WTC11 (cell line): ENCODE measurements around the gene LRRIQ4. TPM values are rescaled to one million over a fixed set of nuclear protein-coding genes. Genes with fewer than 3 reads are reported as not detected.

Experiments
- CBFB ChIP-seq: sonication (generic); formaldehyde crosslinking; IDR thresholded peaks from 2 replicates; pipeline ENCODE4 v1.8.1; 2022; ENCODE audit warnings: mild to moderate bottlenecking, low read depth, missing genetic modification reagents
- CREB1 ChIP-seq: sonication (generic); formaldehyde crosslinking; IDR thresholded peaks from 2 replicates; pipeline ENCODE4 v1.8.0; 2023; ENCODE audit warnings: mild to moderate bottlenecking, missing genetic modification reagents
- E2F5 ChIP-seq: sonication (generic); formaldehyde crosslinking; IDR thresholded peaks from 2 replicates; pipeline ENCODE4 v1.8.1; 2022; ENCODE audit warnings: mild to moderate bottlenecking, moderate library complexity, missing genetic modification reagents
- EMX1 ChIP-seq: fragments of 250-450 bp; sonication (Bioruptor Pico); IDR thresholded peaks from 2 replicates; pipeline ENCODE4 v1.8.0; 2021; ENCODE audit warnings: mild to moderate bottlenecking
- ESRRA ChIP-seq: sonication (generic); formaldehyde crosslinking; IDR thresholded peaks from 2 replicates; pipeline ENCODE4 v1.8.1; 2022; ENCODE audit warnings: mild to moderate bottlenecking, missing genetic modification reagents, borderline replicate concordance
- GABPB1 ChIP-seq: sonication (generic); formaldehyde crosslinking; IDR thresholded peaks from 2 replicates; pipeline ENCODE4 v1.8.1; 2023; ENCODE audit warnings: mild to moderate bottlenecking, missing genetic modification reagents
- HMGA2 ChIP-seq: fragments of 250-450 bp; sonication (Bioruptor Pico); IDR thresholded peaks from 2 replicates; pipeline ENCODE4 v1.4.0; 2021; ENCODE audit warnings: mild to moderate bottlenecking, moderate library complexity
- IRF2 ChIP-seq: sonication (generic); formaldehyde crosslinking; IDR thresholded peaks from 2 replicates; pipeline ENCODE4 v1.8.0; 2022; ENCODE audit warnings: low read depth, missing genetic modification reagents, borderline replicate concordance
- MYBL2 ChIP-seq: sonication (generic); formaldehyde crosslinking; IDR thresholded peaks from 2 replicates; pipeline ENCODE4 v1.8.1; 2023; ENCODE audit warnings: mild to moderate bottlenecking, moderate library complexity, missing genetic modification reagents
- NFATC4 ChIP-seq: fragments of 250-450 bp; sonication (Bioruptor Pico); IDR thresholded peaks from 2 replicates; pipeline ENCODE4 v1.9.0; 2021; ENCODE audit warnings: mild to moderate bottlenecking
- NFYB ChIP-seq: sonication (generic); formaldehyde crosslinking; conservative IDR thresholded peaks from 2 replicates; pipeline ENCODE4 v1.8.0; 2022; ENCODE audit warnings: low read depth, missing genetic modification reagents
- OVOL2 ChIP-seq: fragments of 250-450 bp; sonication (Bioruptor Pico); IDR thresholded peaks from 2 replicates; pipeline ENCODE4 v1.9.0; 2021; ENCODE audit warnings: mild to moderate bottlenecking, borderline replicate concordance
- RELA ChIP-seq: sonication (generic); formaldehyde crosslinking; IDR thresholded peaks from 2 replicates; pipeline ENCODE4 v1.8.1; 2022; ENCODE audit warnings: missing genetic modification reagents, mild to moderate bottlenecking, borderline replicate concordance
- SMAD4 ChIP-seq: sonication (generic); formaldehyde crosslinking; IDR thresholded peaks from 2 replicates; pipeline ENCODE4 v1.8.0; 2022; ENCODE audit warnings: mild to moderate bottlenecking, missing genetic modification reagents
- TEAD1 ChIP-seq: sonication (generic); formaldehyde crosslinking; IDR thresholded peaks from 2 replicates; pipeline ENCODE4 v1.8.0; 2022; ENCODE audit warnings: mild to moderate bottlenecking, missing genetic modification reagents
- TP53 ChIP-seq: sonication (generic); formaldehyde crosslinking; IDR thresholded peaks from 2 replicates; pipeline ENCODE4 v1.8.1; 2023; ENCODE audit warnings: mild to moderate bottlenecking, missing genetic modification reagents
- ZBTB43 ChIP-seq: sonication (generic); formaldehyde crosslinking; IDR thresholded peaks from 2 replicates; pipeline ENCODE4 v1.8.1; 2023; ENCODE audit warnings: mild to moderate bottlenecking, missing genetic modification reagents
- ZNF138 ChIP-seq: sonication (generic); formaldehyde crosslinking; conservative IDR thresholded peaks from 2 replicates; pipeline ENCODE4 v1.8.1; 2022; ENCODE audit warnings: mild to moderate bottlenecking, moderate library complexity, missing genetic modification reagents
- ZNF219 ChIP-seq: sonication (generic); formaldehyde crosslinking; IDR thresholded peaks from 2 replicates; pipeline ENCODE4 v1.8.0; 2023; ENCODE audit warnings: missing genetic modification reagents, mild to moderate bottlenecking, borderline replicate concordance
- ZNF281 ChIP-seq: sonication (generic); formaldehyde crosslinking; IDR thresholded peaks from 2 replicates; pipeline ENCODE4 v1.8.0; 2023; ENCODE audit warnings: mild to moderate bottlenecking, missing genetic modification reagents
- ZNF425 ChIP-seq: fragments of 250-450 bp; sonication (Bioruptor Pico); conservative IDR thresholded peaks from 2 replicates; pipeline ENCODE4 v1.9.0; 2021; ENCODE audit warnings: mild to moderate bottlenecking
- ZNF532 ChIP-seq: fragments of 250-450 bp; sonication (Bioruptor Pico); IDR thresholded peaks from 2 replicates; pipeline ENCODE4 v1.9.0; 2021; ENCODE audit warnings: mild to moderate bottlenecking, borderline replicate concordance
- total RNA-seq: library from RNA; stranded (reverse); gene quantifications from 3 replicates; pipeline ENCODE4 v1.2.3, GENCODE V29; 2021
- TF ChIP-seq, protein P1 (sequence below): sonication (generic); formaldehyde crosslinking; IDR thresholded peaks from 2 replicates; pipeline ENCODE4 v1.8.1; 2023; ENCODE audit warnings: mild to moderate bottlenecking, missing genetic modification reagents, moderate library complexity
- TF ChIP-seq, protein P2 (sequence below): sonication (generic); formaldehyde crosslinking; IDR thresholded peaks from 2 replicates; pipeline ENCODE4 v1.8.1; 2023; ENCODE audit warnings: mild to moderate bottlenecking, missing genetic modification reagents, moderate library complexity
- TF ChIP-seq, protein P3 (sequence below): sonication (generic); formaldehyde crosslinking; IDR thresholded peaks from 2 replicates; pipeline ENCODE4 v1.8.0; 2022; ENCODE audit warnings: mild to moderate bottlenecking, missing genetic modification reagents

Gene LRRIQ4
- total RNA-seq, 1 experiment from 2014 or later: 0.09 TPM

GRCh38 chr3:169764882-169765612 lies 47.6 kb upstream of the LRRIQ4 start, which contains the start of gene TERC (continued):
- TF ChIP-seq ZBTB43 (CRISPR knock-in tag): no peak
- TF ChIP-seq EMX1 (CRISPR knock-in tag): peak; percentile 81
- TF ChIP-seq, protein P1, sequence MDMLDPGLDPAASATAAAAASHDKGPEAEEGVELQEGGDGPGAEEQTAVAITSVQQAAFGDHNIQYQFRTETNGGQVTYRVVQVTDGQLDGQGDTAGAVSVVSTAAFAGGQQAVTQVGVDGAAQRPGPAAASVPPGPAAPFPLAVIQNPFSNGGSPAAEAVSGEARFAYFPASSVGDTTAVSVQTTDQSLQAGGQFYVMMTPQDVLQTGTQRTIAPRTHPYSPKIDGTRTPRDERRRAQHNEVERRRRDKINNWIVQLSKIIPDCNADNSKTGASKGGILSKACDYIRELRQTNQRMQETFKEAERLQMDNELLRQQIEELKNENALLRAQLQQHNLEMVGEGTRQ: no peak
- no peak for TF ChIP-seq IRF2 (CRISPR knock-in tag)
- TF ChIP-seq ZNF281 (CRISPR knock-in tag): no peak
- no peak for TF ChIP-seq CREB1 (CRISPR knock-in tag)
- TF ChIP-seq, protein P2, sequence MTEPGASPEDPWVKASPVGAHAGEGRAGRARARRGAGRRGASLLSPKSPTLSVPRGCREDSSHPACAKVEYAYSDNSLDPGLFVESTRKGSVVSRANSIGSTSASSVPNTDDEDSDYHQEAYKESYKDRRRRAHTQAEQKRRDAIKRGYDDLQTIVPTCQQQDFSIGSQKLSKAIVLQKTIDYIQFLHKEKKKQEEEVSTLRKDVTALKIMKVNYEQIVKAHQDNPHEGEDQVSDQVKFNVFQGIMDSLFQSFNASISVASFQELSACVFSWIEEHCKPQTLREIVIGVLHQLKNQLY (CRISPR knock-in tag): no peak
- 0 out of 2 replicates have a peak, but pooled peaks have one; percentile 49 for TF ChIP-seq MYBL2
- peak; percentile 52; the same call in 1 of the 2 replicates for TF ChIP-seq NFYB (CRISPR knock-in tag)
- TF ChIP-seq CBFB: no peak
- peak; percentile 89; the same call in 1 of the 2 replicates for TF ChIP-seq OVOL2 (CRISPR knock-in tag)
- no peak for TF ChIP-seq HMGA2
- no peak for TF ChIP-seq TEAD1 (CRISPR knock-in tag)
- TF ChIP-seq, protein P3, sequence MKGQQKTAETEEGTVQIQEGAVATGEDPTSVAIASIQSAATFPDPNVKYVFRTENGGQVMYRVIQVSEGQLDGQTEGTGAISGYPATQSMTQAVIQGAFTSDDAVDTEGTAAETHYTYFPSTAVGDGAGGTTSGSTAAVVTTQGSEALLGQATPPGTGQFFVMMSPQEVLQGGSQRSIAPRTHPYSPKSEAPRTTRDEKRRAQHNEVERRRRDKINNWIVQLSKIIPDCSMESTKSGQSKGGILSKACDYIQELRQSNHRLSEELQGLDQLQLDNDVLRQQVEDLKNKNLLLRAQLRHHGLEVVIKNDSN: no peak
- no peak for TF ChIP-seq ZNF138 (CRISPR knock-in tag)
- TF ChIP-seq ESRRA (CRISPR knock-in tag): no peak
- peak; percentile 89 for TF ChIP-seq NFATC4 (CRISPR knock-in tag)
- TF ChIP-seq ZNF532: peak; percentile 73; the same call in 1 of the 2 replicates
- no peak for TF ChIP-seq E2F5
- TF ChIP-seq SMAD4 (CRISPR knock-in tag): no peak
- TF ChIP-seq ZNF425 (CRISPR knock-in tag): peak; percentile 80; the same call in 1 of the 2 replicates
- no peak for TF ChIP-seq TP53
- TF ChIP-seq RELA (CRISPR knock-in tag): no peak
- TF ChIP-seq ZNF219 (CRISPR knock-in tag): no peak
- TF ChIP-seq GABPB1: no peak
